ENCODE data around the gene RPS23. TPM values are rescaled to one million over a fixed set of nuclear protein-coding genes. Genes with fewer than 3 reads are reported as not detected.

The RPS23 gene
- polyA plus RNA-seq, 4 donors, result 2,161 to 2,937 (median 2,581) TPM

DNA sequence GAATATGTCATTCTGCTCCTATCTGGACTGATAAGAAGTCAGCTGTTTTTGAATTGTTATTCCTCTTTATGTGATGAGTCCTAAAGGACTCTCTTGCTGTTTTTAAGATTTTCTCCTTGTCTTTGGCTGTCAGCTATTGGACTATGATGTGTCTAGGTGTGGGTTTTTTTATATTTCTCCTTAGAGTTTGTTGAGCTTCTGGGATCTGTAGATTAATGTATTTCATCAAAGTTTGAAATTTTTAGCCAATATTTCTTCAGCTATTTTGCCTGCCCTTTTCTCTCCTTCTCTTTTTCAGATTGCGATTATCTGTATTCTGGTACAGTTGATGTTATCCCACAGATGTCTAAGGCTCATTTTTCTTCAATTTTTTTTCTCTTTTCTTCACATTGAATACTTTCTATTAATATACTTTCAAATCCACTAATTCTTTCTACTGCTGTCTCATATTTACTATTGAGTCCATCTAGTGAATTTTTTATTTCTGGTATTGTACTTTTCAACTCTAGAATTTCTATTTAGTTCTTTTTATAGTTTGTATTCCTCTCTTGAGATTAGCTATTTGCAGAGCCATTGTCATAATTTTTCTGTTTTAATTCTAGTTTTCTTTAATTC is 31.1 kb downstream of the RPS23 start:
- no peak for DNase-seq (ENCODE audit: low read depth in 4 of 4, low spot score in 2 of 4)

DNA sequence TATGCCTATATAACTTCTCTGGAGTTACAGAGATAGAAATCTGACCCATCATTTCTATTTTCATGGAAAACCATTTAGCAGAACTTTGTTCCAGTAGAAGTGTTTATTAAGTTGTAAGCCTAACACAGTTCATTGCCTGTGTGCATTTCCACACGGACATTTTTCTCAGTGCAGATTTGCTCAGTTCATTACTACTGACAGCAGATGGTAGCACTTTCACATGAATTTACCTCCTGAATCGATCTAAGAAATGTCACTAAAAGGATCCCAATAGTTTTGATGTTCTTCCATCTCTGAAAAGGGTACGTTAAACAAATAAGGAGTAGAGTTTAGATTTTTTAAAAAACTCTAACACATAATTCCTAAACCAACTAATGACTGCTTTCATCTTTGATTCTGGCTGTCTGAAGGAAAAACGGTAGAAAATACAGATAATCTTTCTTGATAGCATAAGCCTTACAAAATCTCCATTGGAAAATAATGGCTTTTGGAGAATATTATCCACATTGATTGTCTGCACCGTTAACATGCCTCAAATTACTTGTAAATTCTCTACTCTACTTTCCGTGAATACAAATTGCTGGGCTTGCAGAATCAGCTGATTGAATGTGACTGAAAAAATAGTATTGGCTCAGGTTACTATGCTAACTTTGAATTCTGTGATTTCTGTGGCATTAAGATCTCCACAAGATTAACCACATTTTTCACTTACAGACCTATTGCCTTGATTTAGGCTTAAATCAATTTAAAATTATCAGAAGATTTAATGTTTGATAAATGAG is 33.1 kb downstream of the RPS23 start:
- DNase-seq (ENCODE audit: low read depth in 4 of 4, low spot score in 2 of 4), result no peak

DNA sequence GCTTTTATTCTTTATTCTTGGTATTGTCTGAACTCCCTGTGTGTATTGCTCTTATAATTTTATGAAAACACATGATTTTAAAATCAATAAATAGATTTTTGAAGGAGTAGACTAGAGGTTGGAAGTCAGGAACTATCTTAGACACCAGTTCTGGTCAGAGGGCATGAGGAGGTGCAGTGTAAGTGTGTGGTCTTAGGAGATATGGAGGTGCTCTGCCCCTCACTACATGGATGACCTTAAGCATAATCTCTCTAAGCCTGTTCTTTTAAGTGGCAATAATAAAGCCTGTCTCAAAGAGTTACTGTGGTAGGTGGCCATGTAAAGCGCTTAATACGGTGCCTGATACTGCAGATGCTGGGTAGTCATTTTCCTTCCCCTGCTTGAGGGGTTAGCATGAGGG is 34.0 kb downstream of the RPS23 start:
- DNase-seq (ENCODE audit: low read depth in 4 of 4, low spot score in 2 of 4), result no peak

DNA sequence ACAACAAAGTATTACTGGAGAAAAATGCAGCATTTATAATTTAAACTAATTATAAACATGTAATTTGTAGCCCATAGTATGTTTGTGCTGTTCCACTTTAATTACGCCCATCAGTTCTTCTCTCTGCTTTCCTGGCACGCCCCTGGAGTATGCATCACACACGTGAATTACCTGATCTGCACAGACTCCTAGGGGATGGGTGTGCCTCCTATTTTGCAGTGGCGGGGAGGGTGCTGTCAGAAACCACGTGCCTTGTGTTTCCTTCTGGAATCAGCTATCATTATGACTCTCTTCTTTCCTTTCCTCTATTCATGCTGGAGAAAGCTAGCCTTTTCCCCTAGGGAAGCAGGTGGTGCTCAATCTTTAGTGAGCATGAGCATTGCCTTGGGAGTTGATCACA is 43.3 kb downstream of the RPS23 start:
- no peak for DNase-seq (ENCODE audit: low read depth in 4 of 4, low spot score in 2 of 4)

DNA sequence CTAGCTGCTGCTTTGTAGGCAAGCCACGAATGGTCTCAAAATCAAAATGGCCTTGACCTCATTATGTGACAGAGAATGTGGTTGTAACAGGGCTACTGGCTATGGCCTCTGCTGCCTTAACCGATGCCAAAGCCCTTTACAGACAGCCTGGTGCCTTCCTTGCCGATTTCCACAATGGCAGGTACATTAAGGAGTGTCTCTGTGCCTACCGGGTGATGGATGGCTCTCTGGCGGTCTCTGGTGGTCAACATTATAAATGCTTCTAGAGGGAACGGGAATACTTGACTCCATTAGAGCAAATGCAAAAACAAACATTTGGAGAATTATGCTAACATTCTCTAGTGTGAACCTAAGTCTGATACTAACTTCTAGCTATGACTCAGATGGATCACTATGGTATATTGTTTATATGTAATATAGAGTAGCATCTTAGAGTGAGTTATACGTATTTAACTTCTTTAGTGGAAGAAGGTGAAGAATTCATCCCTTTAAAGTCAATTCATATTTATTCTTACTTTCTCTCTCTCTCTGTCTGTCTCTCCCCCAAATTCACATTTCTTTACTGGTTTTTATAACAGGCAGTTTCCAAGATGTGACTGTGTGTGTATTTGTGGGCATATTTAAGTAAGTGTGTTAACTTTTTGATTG is 52.5 kb downstream of the RPS23 start:
- peak; percentile 34 to 60 (median 38) for DNase-seq (ENCODE audit: low read depth in 4 of 4, low spot score in 2 of 4)
